Liver (tissue), 3 donors: ENCODE data around the gene GPR171.

Experiments used
- CTCF ChIP-seq: fragments of 150-350 bp; IDR thresholded peaks from 2 replicates; pipeline ENCODE4 v1.5.1; 2017; ENCODE audit warnings: improper control_type of control experiment, low read depth, low read length; ENCODE audit not compliant: missing input control
- TAF1 ChIP-seq: conservative IDR thresholded peaks from 2 replicates; pipeline ENCODE4 v1.6.1; 2016; ENCODE audit warnings: antibody characterized with exemption, mild to moderate bottlenecking
- donor health status: healthy.
- donor health status: healthy.

- no peak for TF ChIP-seq TAF1
- TF ChIP-seq CTCF, result no peak
Measured at GRCh38 chr3:151203051-151203420, at the start of gene GPR171.
